Left lung (tissue), 10 donors: ENCODE data around the gene TOR1B. TPM values are rescaled to one million over a fixed set of nuclear protein-coding genes. Genes with fewer than 3 reads are reported as not detected.
A peak's percentile ranks its signal among the peaks of the same experiment; 100 is the strongest.

ENCODE experiments used
- ATAC-seq: fragments of 200-7000 bp; cut with Tn5 transposase; one replicate; pipeline ENCODE4 v1.9.1; 2020; ENCODE audit warnings: moderate library complexity
- DNase-seq, 4 donors: peaks; one replicate each; pipeline ENCODE4 v3.0.0-alpha.2; 2013 to 2020
- H3K27ac ChIP-seq, 2 donors: fragments of 200-600 bp; sonication (generic) in 1 of 2; one replicate each; pipeline versions ENCODE4 v1.5.0 to v1.8.0; 2020 to 2021
- H3K27me3 ChIP-seq, 2 donors: fragments of 200-600 bp; sonication (generic) in 1 of 2; one replicate each; pipeline versions ENCODE4 v1.5.0 to v1.8.0; 2020 to 2021
- H3K36me3 ChIP-seq, 2 donors: fragments of 200-600 bp; sonication (generic) in 1 of 2; one replicate each; pipeline versions ENCODE4 v1.5.0 to v1.8.0; 2020 to 2021
- H3K4me1 ChIP-seq, 2 donors: fragments of 200-600 bp; one replicate each; pipeline ENCODE4 v1.8.0; 2021
- H3K4me3 ChIP-seq, 2 donors: fragments of 200-600 bp; sonication (generic) in 1 of 2; one replicate each; pipeline versions ENCODE4 v1.5.0 to v1.8.0; 2020 to 2021; ENCODE audit warnings: mild to moderate bottlenecking in 1 of 2
- H3K9me3 ChIP-seq, 2 donors: fragments of 200-600 bp; sonication (generic) in 1 of 2; one replicate each; pipeline versions ENCODE4 v1.5.0 to v1.8.0; 2020 to 2021
- intact Hi-C, 2 donors: fragments of 100-400 bp; cut with DNase I; formaldehyde crosslinking; loops; one replicate each; pipeline versions ENCODE4 v1.11.2 to v1.14.2; 2022
- polyA plus RNA-seq, 6 donors: library from polyadenylated mRNA; unstranded; fragments of 120-200 nt; gene quantifications; one replicate each; pipeline ENCODE4 v1.2.1, GENCODE V29; 2013; ENCODE audit not compliant: insufficient read length in 6 of 6
- total RNA-seq, 2 donors: library from RNA; stranded (reverse); fragmentation: NEBNext Ultra II Directional; extraction: Animal tissue kit (Norgen Biotek cat#: 25700); gene quantifications; one replicate each; pipeline ENCODE4 v1.2.1, GENCODE V29; 2021
- TF ChIP-seq, protein P1 (sequence below), 2 donors: fragments of 200-600 bp; sonication (generic) in 1 of 2; IDR thresholded peaks; one replicate each; pipeline versions ENCODE4 v1.5.0 to v1.8.0; 2021; ENCODE audit warnings: antibody characterized with exemption in 2 of 2
- donor health status: DM: no; HTN: yes; CAD: no.
- donor health status: DM: no; HTN: no; CAD: no.

Gene TOR1B
- total and polyA plus RNA-seq, 8 donors = 19.0 to 32.1 (median 22.0) TPM

DNA sequence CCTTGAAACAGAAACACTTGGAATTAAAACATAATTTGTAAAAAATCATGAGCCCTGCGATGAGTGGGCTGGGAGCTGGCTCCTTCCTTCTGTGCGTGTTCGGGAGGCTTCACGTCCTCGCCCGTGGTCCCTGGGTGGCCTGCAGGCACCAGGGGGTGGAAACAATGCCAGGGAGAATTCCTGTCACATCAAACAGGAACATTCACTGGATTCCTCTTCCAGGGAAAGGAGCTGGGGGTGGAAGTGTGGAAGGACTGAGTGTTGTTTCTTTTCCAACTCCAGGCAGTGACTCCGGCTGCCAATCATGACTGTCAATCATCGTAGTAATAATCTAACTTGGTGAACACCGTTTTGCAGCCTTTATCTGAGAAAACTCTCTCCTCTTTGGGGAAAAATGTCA, 10.7 kb downstream of the TOR1B start:
- H3K4me3 ChIP-seq = no peak overlapping the region
- peaks cover 0 to 29% of the 10 kb centered on the region in 2 donors for H3K4me1 ChIP-seq
- TF ChIP-seq, protein P1, sequence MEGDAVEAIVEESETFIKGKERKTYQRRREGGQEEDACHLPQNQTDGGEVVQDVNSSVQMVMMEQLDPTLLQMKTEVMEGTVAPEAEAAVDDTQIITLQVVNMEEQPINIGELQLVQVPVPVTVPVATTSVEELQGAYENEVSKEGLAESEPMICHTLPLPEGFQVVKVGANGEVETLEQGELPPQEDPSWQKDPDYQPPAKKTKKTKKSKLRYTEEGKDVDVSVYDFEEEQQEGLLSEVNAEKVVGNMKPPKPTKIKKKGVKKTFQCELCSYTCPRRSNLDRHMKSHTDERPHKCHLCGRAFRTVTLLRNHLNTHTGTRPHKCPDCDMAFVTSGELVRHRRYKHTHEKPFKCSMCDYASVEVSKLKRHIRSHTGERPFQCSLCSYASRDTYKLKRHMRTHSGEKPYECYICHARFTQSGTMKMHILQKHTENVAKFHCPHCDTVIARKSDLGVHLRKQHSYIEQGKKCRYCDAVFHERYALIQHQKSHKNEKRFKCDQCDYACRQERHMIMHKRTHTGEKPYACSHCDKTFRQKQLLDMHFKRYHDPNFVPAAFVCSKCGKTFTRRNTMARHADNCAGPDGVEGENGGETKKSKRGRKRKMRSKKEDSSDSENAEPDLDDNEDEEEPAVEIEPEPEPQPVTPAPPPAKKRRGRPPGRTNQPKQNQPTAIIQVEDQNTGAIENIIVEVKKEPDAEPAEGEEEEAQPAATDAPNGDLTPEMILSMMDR (IDR thresholded peaks at IDR 0.05) = no peak
- no peaks in the 10 kb centered on the region for H3K9me3 ChIP-seq
- intact Hi-C loops = no loop called here
- peaks cover 0 to 98% of the 10 kb centered on the region in 2 donors for H3K36me3 ChIP-seq
- no peaks in the 10 kb centered on the region for H3K27me3 ChIP-seq
- no peak for DNase-seq
- no peak overlapping the region for H3K27ac ChIP-seq
- no peak for ATAC-seq

DNA sequence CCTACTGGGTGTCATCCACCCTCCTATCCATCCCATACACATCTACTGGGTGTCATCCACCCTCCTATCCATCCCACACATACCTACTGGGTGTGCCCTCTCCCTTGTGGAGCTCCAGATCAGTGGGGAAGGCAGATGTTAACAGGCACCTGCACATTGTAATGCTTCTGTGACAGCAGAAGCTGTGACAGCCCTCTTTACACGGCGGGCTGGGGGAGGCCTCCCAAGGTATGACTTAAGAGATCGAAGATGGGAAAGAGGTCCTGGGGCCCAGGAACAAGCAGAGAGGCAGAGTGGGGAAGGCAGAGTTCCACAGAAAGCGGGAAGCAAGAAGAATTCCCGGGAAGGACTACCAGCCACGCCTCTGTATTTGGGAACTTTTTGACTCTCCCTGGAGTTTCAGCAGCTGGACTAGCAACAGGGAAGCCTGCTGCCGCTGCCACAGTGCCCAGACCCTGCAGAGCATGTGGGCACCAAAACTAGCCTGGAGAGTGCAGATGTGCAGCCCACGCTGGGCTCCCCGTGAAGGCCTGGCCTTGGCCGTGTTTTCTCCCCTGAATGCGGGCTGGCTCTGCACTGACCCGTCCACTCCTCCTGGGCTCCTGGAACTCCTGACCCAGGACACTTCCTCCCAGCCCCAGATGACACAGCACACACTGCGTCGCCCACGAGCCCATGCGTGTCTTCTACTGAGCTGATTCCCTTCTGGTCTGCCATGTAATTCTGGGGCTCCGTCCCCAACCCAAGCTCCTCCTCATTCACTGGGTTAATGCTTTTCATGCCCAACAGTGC, 11.6 kb downstream of the TOR1B start:
- TF ChIP-seq, protein P1 (IDR thresholded peaks at IDR 0.05) = no peak
- intact Hi-C loops = no loop called here
- H3K36me3 ChIP-seq = peaks cover 0 to 98% of the 10 kb centered on the region in 2 donors
- ATAC-seq (no peak), DNase-seq (no peak)
- no peaks in the 10 kb centered on the region for H3K9me3 ChIP-seq
- H3K4me1 ChIP-seq = peaks cover 0 to 24% of the 10 kb centered on the region in 2 donors
- H3K27me3 ChIP-seq = no peaks in the 10 kb centered on the region
- H3K27ac ChIP-seq = no peak overlapping the region
- H3K4me3 ChIP-seq = no peak overlapping the region

DNA sequence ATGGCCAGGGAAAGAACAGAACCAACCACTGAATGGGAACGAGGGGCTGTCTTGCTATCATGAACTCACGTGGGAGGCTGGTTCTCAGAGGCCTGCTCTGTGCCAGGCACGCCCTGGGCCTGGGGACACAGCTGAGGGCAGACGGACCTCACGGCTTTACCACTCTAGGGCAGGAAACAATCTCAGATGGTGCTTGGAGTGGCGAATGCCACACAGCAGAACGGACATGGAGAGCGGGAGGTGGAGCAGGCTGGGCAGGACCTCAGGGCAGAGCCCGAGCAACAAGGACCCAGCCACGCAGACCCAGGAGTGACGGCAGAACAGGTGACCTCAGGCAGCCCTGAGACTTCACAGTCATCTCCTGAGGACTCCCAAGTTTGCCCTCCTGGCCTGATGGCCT, 12.3 kb downstream of the TOR1B start:
- intact Hi-C loops = no loop called here
- TF ChIP-seq, protein P1 (IDR thresholded peaks at IDR 0.05) = no peak
- DNase-seq (no peak), ATAC-seq (no peak)
- Histone ChIP-seq H3K4me1 (peaks cover 0 to 24% of the 10 kb centered on the region in 2 donors), H3K9me3 (no peaks in the 10 kb centered on the region), H3K27me3 (no peaks in the 10 kb centered on the region), H3K36me3 (peaks cover 0 to 98% of the 10 kb centered on the region in 2 donors), H3K27ac (no peak overlapping the region), H3K4me3 (no peak overlapping the region)

DNA sequence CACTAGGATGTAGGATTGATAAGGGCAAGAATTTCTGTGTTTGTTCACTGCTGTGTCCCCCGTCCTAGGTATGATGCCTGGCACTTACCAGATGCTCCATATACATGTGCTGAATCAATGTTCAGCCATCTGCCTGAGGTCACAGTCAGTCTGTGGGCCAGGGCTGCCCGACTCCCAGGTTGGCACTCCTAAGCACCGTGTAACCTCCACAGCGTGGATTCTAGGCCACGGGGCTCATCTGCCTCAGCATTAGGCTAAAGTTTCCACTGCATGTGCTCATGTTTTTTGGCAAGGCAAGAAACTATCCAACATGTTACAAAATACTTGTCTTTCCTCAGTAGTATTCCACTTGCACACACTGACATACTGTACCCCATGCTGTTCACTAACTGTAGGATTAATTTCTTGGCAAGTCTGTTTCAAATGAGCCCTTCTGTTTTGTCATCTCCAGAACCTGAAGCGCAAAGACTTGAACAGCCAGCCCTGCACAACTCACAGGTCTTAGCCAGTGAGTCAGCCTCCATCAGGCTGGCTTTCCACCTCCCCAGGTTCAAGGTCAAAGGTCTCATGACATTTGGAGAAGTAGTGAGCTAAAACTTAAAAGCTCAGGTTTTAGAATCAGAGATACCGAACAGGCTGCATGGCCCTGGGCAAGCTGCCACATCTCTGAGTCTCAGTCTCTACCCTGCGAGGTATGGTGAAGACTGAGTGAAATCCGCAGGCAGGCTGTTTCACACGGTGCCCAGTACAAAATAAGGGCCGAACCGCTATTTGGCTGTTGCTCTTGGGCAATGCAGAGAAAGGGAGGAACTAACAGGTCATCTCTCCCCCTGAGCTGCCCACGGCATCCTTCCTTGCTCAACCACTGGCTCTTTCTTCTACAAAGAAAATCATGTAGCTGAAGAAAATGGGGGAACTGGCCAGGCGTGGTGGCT, 13.8 kb downstream of the TOR1B start:
- intact Hi-C loops = no loop called here
- TF ChIP-seq, protein P1 (IDR thresholded peaks at IDR 0.05) = no peak
- Histone ChIP-seq H3K27ac (peak overlapping the region in 1 of 2 donors; percentile 60), H3K4me3 (no peak overlapping the region), H3K9me3 (no peaks in the 10 kb centered on the region), H3K4me1 (peaks cover 0 to 26% of the 10 kb centered on the region in 2 donors), H3K27me3 (no peaks in the 10 kb centered on the region), H3K36me3 (peaks cover 0 to 98% of the 10 kb centered on the region in 2 donors)
- ATAC-seq = peak; percentile 32
- peak in 1 of 4 donors; percentile 46 for DNase-seq
